HG03439 (cell line): Measurements from ENCODE around the gene EFHD1.
"Not testable (repeated sequence)": the region's sequence is repeated elsewhere in the genome, so short reads cannot be mapped to it uniquely, and the experiment has no call there.

Source experiments
- ATAC-seq: cut with Tn5 transposase; IDR thresholded peaks from one replicate; pipeline ENCODE4 v1.9.1; 2021; ENCODE audit warnings: mild to moderate bottlenecking, moderate library complexity; ENCODE audit not compliant: unreplicated experiment

The EFHD1 gene

GRCh38 chr2:232647261-232647660, 13.9 kb downstream of the EFHD1 start:
- ATAC-seq: no peak

GRCh38 chr2:232649033-232649432, 15.6 kb downstream of the EFHD1 start:
- ATAC-seq: no peak

GRCh38 chr2:232652505-232652851, 19.1 kb downstream of the EFHD1 start:
- no peak for ATAC-seq

- ATAC-seq: no peak
Measured at GRCh38 chr2:232653441-232653840, 20.0 kb downstream of the EFHD1 start.

GRCh38 chr2:232655392-232655791, 22.0 kb downstream of the EFHD1 start:
- ATAC-seq: no peak

- no peak for ATAC-seq
Measured at GRCh38 chr2:232658217-232658785, 24.9 kb downstream of the EFHD1 start.

GRCh38 chr2:232659359-232659758, 26.0 kb downstream of the EFHD1 start:
- ATAC-seq: no peak

- ATAC-seq: no peak
Measured at GRCh38 chr2:232662486-232663260, 29.3 kb downstream of the EFHD1 start.

GRCh38 chr2:232666051-232666805, 32.8 kb downstream of the EFHD1 start:
- no peak for ATAC-seq

GRCh38 chr2:232667989-232668583, 34.7 kb downstream of the EFHD1 start:
- ATAC-seq: no peak

GRCh38 chr2:232668805-232669444, 35.5 kb downstream of the EFHD1 start:
- ATAC-seq: no peak

- ATAC-seq: no peak
Measured at GRCh38 chr2:232672588-232672987, 39.2 kb downstream of the EFHD1 start.

- no peak for ATAC-seq
Measured at GRCh38 chr2:232674491-232674890, 41.1 kb downstream of the EFHD1 start.

GRCh38 chr2:232675381-232675780, 42.0 kb downstream of the EFHD1 start:
- ATAC-seq: no peak

- no peak for ATAC-seq
Measured at GRCh38 chr2:232680006-232680405, 46.6 kb downstream of the EFHD1 start.

- ATAC-seq: no peak
Measured at GRCh38 chr2:232681527-232681926, 48.1 kb downstream of the EFHD1 start.

GRCh38 chr2:232683368-232683767, 50.0 kb downstream of the EFHD1 start:
- no peak for ATAC-seq

GRCh38 chr2:232685391-232685790, 52.0 kb downstream of the EFHD1 start:
- ATAC-seq: not testable (repeated sequence)

- ATAC-seq: no peak
Measured at GRCh38 chr2:232687382-232688160, 54.2 kb downstream of the EFHD1 start.

GRCh38 chr2:232688201-232688600, 54.8 kb downstream of the EFHD1 start:
- ATAC-seq: no peak
